SU-DHL-6 (cell line): ENCODE measurements around the gene VPS9D1.

Experiments
- H2AFZ ChIP-seq: fragments of 200-600 bp; sonication (generic); 2 replicates; pipeline ENCODE4 v1.6.1; 2014; ENCODE audit warnings: low read depth, mild to moderate bottlenecking, moderate library complexity, mixed read lengths, antibody characterized with exemption, low read length; ENCODE audit not compliant: severe bottlenecking
- H3F3A ChIP-seq: fragments of 200-600 bp; shearing (Covaris generic); 2 replicates; pipeline ENCODE4 v1.6.0; 2016; ENCODE audit warnings: antibody characterized with exemption, mild to moderate bottlenecking; ENCODE audit not compliant: insufficient read depth
- H3K27ac ChIP-seq: fragments of 200-600 bp; sonication (generic); 2 replicates; pipeline ENCODE4 v1.5.1; 2016; ENCODE audit warnings: low read depth, mild to moderate bottlenecking, low read length, moderate library complexity, mixed read lengths
- H3K27me3 ChIP-seq: fragments of 200-600 bp; sonication (generic), shearing (Covaris generic); 2 replicates; pipeline ENCODE4 v1.6.0; 2014; ENCODE audit warnings: mild to moderate bottlenecking, low read length
- H3K36me3 ChIP-seq: fragments of 200-600 bp; sonication (generic); 2 replicates; pipeline ENCODE4 v1.6.1; 2014; ENCODE audit warnings: mild to moderate bottlenecking, low read length, mixed read lengths
- H3K4me2 ChIP-seq: fragments of 300-600, 200-600 bp; shearing (Covaris generic), sonication (generic); 2 replicates; pipeline ENCODE4 v1.6.0; 2014; ENCODE audit warnings: low read length, low read depth, mild to moderate bottlenecking; ENCODE audit not compliant: poor library complexity, severe bottlenecking
- H3K4me3 ChIP-seq: fragments of 200-600 bp; sonication (generic); 2 replicates; pipeline ENCODE4 v1.5.1; 2014; ENCODE audit warnings: antibody characterized with exemption, low read length, mild to moderate bottlenecking, mixed read lengths; ENCODE audit not compliant: insufficient read depth, poor library complexity, severe bottlenecking
- H3K79me2 ChIP-seq: fragments of 200-600 bp; sonication (generic); 2 replicates; pipeline ENCODE4 v1.6.1; 2014; ENCODE audit warnings: mild to moderate bottlenecking, low read length, moderate library complexity; ENCODE audit not compliant: insufficient read depth
- H3K9ac ChIP-seq: fragments of 200-600 bp; sonication (generic); 2 replicates; pipeline ENCODE4 v1.7.0; 2014; ENCODE audit warnings: mild to moderate bottlenecking, low read length
- H3K9me2 ChIP-seq: fragments of 200-600 bp; sonication (generic); replicated peaks from 2 replicates; pipeline ENCODE4 v1.6.1; 2014; ENCODE audit warnings: low read length; ENCODE audit not compliant: insufficient read depth
- H3K9me3 ChIP-seq: fragments of 200-600 bp; sonication (generic); 2 replicates; pipeline ENCODE4 v1.6.1; 2014; ENCODE audit warnings: low read length, mixed read lengths; ENCODE audit not compliant: insufficient read depth
- H4K20me1 ChIP-seq: fragments of 200-600 bp; sonication (generic); 2 replicates; pipeline ENCODE4 v1.6.1; 2014; ENCODE audit warnings: low read depth, mild to moderate bottlenecking, antibody characterized with exemption, low read length, moderate library complexity, mixed read lengths
- CTCF ChIP-seq: fragments of 200-600 bp; sonication (generic); IDR thresholded peaks from one replicate; pipeline ENCODE4 v1.5.1; 2017; ENCODE audit warnings: antibody characterized with exemption, mild to moderate bottlenecking, low read length, moderate library complexity; ENCODE audit not compliant: insufficient read depth, poor library complexity, severe bottlenecking
- EZH2phosphoT487 ChIP-seq: fragments of 200-600 bp; sonication (generic), shearing (Covaris generic); conservative IDR thresholded peaks from 2 replicates; pipeline ENCODE4 v1.6.1; 2018; ENCODE audit warnings: mild to moderate bottlenecking, antibody characterized with exemption, low read length, moderate library complexity, mixed read lengths

VPS9D1 gene

DNA sequence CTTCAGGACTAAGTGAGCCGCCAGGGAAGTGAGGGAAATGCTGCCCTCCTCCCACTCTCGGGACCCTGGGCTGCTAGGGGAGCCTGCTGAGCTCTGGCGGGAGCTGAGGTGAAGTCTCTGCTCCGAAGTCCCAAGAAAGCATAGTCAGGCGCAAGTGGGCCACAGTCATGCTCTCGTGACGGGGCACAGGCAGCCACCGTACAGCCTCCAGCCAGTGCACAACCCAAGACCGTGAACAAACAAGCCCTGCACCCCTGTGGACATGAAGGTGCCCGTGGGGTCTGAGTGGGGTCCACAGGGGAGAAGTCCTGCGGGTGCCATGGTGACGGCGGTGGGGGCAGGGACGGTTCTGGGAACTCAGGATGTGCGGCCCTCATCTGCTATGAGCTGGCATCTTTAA, 25.3 kb upstream of the VPS9D1 start:
- Histone ChIP-seq H3K4me3 (no peak overlapping the region), H3K36me3 (peaks cover 6% of the 10 kb centered on the region; the same call in 1 of the 2 replicates), H3K9me3 (no peaks in the 10 kb centered on the region), H3K79me2 (no peaks in the 10 kb centered on the region), H3K27me3 (no peaks in the 10 kb centered on the region), H4K20me1 (no peaks in the 10 kb centered on the region), H3K4me2 (no peak overlapping the region), H3K9me2 (no peaks in the 10 kb centered on the region), H3K27ac (no peak overlapping the region), H3K9ac (no peak overlapping the region), H3F3A (peaks cover 7% of the 10 kb centered on the region), H2AFZ (no peak overlapping the region)
- TF ChIP-seq CTCF (no peak), EZH2phosphoT487 (no peak)

GRCh38 chr16:89744813-89745212, 24.1 kb upstream of the VPS9D1 start:
- Histone ChIP-seq H3K9ac (no peak overlapping the region), H3K27ac (no peak overlapping the region), H3F3A (peaks cover 12% of the 10 kb centered on the region), H3K9me2 (no peaks in the 10 kb centered on the region), H2AFZ (no peak overlapping the region), H3K79me2 (no peaks in the 10 kb centered on the region), H3K4me3 (no peak overlapping the region), H4K20me1 (no peaks in the 10 kb centered on the region), H3K4me2 (no peak overlapping the region), H3K9me3 (no peaks in the 10 kb centered on the region), H3K36me3 (peaks cover 12% of the 10 kb centered on the region; the same call in 1 of the 2 replicates), H3K27me3 (no peaks in the 10 kb centered on the region)
- TF ChIP-seq EZH2phosphoT487 (no peak), CTCF (no peak)

GRCh38 chr16:89742948-89743347, 22.2 kb upstream of the VPS9D1 start:
- Histone ChIP-seq H3K36me3 (peaks cover 12% of the 10 kb centered on the region; the same call in 1 of the 2 replicates), H3K4me2 (no peak overlapping the region)

More at GRCh38 chr16:89742948-89743347, 22.2 kb upstream of the VPS9D1 start:
- Histone ChIP-seq H3K4me3 (no peak overlapping the region), H3K9me2 (no peaks in the 10 kb centered on the region), H3K27me3 (no peaks in the 10 kb centered on the region), H3K79me2 (no peaks in the 10 kb centered on the region), H4K20me1 (no peaks in the 10 kb centered on the region), H3K9me3 (no peaks in the 10 kb centered on the region), H3F3A (peaks cover 12% of the 10 kb centered on the region), H2AFZ (no peak overlapping the region), H3K9ac (no peak overlapping the region), H3K27ac (no peak overlapping the region)
- TF ChIP-seq EZH2phosphoT487 (no peak), CTCF (no peak)
